NOMO-1 (cell line): ENCODE results near the gene ANKRA2.

Experiments used
- DNase-seq, 2 experiments: peaks; one replicate each; lab custom pipeline; 2025; ENCODE audit not compliant: unreplicated experiment in 2 of 2; lab: John Stamatoyannopoulos, UW

The ANKRA2 gene

DNA sequence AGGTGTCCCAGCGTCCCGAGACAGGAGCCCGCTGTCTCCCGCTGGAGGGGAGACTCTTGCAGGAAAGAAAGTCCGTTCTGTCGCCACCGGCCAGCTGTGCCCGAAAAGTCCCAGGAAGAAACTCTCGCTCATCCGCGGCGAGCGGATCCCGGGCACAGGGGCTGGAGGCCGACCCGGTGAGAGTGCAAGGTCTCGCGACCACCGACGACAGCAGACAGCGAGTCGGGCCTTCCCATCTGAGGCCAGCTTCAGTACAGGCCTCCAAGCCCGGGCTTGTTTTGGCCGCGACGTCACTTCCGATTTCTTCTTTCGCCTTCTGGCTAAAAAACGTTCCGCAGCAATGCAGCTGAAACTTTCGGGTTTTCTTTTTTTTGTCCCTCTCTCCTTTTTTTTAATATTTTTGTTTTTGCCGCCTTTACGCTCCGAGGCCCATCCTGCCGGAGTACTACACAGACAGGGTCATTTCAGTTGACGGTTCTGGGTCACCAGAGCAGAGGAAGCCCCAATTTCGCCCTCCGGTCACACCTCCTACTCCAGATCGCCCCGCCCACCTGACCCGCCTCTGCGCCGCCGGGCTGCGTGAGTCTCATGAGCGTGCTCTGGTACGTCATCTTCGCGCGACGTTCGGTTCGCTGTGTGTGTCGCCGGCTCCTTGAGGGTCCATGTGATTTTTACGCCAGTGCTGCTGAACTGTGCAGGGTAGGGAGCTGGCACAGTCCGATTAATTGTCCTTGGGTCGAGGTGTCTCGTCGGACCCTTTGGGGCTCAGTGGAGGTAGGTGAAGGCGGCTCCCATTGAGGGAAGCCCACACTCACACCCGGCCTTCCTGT, at the start of gene ANKRA2, which contains the start of gene UTP15:
Gene ANKRA2 (minus strand): TSS at position 501 of the 830 bp plus-strand sequence. CDS start 2,758 bp downstream, outside the sequence.
Gene UTP15 (plus strand): TSS at position 605 of the 830 bp plus-strand sequence. CDS start 1,602 bp downstream, outside the sequence.
- peak; percentile 87 to 93 for DNase-seq

DNA sequence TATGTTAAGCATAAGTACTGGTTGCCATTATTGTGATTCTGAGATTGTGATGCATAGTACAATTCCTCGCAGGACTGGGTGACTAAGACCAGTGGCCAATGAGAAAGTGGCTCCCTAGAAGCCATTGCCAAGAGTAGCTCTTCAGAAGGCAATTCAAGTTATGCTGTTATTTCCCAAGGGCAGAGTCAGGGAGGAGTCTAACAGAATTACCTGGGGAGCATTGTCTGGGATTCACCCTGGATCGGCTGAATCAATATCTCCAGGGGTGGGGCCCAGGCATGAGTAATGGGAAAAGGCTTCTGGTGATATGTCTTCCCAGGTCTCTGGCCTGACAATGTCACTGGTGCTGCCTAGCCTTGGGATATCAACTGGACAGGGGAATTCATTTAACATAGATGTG, 49.6 kb upstream of the ANKRA2 start:
- no peak for DNase-seq

DNA sequence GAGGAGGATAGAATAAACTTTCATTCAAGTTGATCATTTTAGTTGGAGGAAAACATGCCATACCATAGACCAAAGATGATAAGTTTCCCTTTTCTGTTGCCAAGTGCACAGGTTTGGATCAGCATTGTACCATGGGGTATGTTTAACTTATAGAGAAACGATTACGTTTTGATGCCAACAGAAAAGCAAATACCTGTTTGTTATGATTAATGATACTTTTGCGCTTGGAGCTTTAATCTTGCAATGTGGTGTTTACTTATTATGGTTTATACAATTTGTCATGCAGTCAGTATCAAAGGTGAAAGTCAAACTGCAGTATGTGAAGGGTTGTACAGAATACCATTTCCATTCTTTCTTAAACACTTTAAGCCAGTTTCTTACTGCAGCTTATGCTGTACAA, 47.4 kb upstream of the ANKRA2 start:
- DNase-seq, result no peak

GRCh38 chr5:73607228-73607627, 41.8 kb upstream of the ANKRA2 start:
- no peak for DNase-seq

DNA sequence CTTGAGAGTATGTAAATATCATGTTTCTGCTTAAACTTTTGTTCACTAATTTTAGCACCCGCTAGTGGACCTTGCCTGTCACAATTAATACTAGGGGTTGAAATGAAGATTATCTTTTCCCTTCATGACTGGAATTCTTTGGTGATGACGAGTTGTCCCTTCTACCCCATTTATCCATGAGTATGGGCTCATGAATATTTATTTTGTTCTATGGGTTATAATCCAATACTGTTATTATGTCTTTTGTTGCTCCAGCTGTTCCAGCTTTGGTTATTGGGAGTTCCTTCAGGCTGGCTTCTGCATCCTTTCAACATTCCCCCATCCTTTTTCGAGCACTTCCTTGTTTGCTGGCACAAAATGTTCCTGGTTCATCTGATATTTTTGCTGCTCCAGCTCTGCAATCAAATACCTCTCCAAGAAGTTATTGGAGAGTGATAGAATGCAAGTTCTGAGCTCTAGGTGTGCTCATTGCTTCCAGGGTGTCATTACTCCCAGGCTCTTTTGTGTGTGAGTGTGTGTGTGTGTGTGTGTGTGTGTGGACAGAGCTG, 40.8 kb upstream of the ANKRA2 start:
- no peak for DNase-seq

- DNase-seq, result no peak
Measured at GRCh38 chr5:73605223-73606087, 40.0 kb upstream of the ANKRA2 start.

DNA sequence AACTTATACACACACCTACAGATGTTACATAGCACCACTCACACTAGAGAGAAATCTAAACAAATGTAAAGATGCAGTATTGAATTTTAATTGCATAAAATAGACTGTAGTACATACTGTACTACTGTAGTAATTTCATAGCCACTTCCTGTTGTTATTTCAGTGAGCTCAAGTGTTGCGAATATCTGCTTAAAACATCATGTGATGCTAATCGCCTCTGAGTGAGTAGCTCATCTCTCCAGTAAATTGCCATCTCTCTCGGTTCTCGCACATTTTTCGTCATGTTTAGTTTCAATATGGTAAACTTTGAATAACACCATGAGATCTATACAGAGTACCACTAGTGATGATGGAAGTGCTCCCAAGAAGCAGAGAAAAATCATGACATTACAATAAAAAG, 38.6 kb upstream of the ANKRA2 start:
- peak in 1 of 2 experiments; percentile 30 for DNase-seq

DNA sequence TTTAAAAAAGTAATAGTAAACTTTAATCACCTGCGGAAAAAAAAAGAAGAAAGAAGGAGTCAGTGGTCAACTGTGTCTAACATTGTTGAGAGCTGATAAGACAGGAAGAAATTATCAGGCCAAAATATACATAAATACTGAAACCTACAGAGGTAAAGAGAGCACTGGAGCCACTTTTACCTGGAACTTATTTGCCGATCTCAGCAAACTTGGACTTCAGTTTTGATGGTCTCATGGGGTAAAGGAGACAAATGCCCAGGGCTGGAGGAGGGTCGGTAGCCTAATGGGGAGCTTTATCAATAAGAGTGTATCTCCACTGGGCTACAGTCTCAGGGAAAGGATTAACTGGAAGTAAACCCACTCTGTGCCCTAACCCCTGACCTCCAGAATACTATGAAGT, 33.9 kb upstream of the ANKRA2 start:
- DNase-seq, result no peak

DNA sequence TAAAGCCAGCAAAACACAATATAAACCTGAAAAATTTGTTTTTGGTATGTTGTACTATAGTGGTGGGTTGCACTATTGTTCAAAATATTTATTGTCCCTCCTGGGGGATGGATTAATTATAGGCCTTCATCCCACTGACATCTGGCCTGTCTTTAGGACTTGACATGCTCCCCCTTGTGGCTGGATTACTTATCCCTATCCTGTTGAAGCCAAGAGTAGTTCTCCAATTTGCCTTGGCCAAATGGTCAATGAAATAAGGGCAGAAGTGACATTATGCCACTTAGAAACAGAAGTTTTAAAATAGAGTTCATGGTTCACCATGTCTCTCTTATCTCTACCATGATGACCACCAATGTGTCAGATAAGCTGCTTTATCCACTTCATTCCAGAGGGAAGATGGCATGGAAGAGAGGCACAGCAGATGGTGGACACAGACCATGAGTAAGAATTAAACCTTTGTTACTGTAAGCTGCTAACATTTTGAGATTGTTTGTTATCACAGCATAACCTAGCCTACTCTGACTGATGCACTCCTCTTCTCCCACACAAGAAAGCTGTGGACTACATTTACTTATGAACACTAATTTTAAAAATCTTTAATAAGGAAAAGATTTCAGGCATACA, 31.4 kb upstream of the ANKRA2 start:
- peak in 1 of 2 experiments; percentile 16 for DNase-seq

GRCh38 chr5:73592551-73592950, 27.1 kb upstream of the ANKRA2 start:
- DNase-seq, result no peak

DNA sequence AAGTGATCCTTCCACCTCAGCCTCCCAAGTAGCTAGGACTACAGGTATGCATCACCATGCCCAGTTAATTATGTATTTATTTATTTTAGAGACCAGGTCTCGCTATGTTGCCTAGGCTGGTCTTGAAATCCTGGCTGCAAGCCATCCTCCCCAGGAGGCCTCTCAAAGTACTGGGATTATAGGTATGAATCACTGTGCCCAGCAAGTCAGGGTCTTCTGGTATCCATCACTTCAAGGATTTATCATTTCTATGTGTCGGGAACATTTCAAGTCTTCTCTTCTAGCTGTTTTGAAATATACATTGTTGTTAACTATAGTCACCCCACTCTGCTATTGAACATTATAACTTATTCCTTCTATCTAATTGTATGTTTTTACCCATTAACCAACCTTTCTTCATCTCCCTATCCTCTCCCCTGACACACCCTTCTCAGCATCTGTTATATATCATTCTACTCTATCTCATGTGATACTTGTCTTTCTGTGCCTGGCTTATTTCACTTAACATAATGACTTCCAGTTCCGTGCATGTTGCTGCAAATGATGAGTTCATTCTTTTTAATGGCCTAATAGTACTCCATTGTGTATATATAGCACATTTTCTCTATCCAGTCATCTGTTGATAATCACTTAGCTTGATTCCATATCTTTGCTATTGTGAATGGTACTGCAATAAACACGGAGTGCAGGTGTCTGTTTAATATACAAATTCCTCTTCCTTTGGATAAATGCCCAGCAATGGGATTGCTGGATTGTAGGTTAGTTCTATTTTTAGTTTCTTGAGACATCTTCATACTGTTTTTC, 26.5 kb upstream of the ANKRA2 start:
- DNase-seq, result no peak

DNA sequence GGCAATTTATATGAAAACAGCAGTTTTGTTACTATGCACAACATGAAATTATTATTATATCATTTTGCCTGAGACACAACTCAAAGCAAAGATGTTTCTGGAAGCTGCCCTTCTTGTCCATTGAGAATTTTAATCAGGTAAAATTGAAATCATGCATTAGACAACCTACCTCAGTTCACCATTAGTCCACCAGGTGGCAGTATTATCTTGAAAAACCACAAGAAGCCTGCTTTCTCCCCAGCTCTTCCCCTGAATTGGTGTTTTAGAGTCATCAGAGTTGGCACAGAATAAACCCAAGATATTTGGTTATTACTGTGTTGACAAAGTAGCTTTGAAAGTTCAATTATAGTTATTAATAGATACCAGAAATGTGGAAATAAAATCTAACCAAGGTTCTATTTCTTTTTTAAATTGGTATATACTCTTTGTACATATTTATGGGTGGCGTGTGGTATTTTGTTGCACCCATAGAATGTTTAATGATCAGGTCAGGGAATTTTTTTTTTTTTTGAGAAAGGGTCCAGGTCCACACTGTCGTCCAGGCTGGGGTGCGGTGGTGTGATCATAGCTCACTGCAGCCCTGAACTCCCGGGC, 25.8 kb upstream of the ANKRA2 start:
- DNase-seq, result peak; percentile 21 to 59

- DNase-seq, result no peak
Measured at GRCh38 chr5:73587923-73588322, 22.5 kb upstream of the ANKRA2 start.

- DNase-seq, result no peak
Measured at GRCh38 chr5:73582285-73583145, 17.1 kb upstream of the ANKRA2 start.

DNA sequence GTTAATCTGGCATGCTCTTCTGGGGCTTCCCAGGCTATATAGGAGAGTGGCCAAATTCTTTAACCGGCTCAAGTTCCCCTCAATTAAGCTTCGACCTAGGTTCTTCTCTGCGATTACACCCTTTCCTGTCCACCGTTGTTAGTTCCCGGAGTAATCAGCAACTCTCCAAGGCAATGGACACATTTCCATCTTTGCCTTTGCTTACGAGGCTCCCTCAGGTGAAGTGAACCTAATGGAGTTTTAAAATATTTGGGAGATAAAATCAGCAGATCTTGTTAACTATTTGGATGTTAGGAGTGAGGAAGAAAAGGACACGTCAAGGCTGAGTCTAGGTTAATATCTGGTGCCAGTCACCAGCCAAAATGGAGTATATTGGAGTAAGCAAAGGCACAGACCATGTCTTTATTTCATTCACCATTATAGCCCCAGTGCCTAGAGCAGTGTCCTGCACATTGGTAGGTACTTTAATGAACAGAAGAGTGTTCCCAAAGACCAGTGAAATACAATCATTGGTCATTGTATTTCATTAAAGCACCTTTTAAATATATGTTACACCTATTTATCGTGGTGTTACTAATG, 619 bp upstream of the ANKRA2 start:
- DNase-seq, result peak in 1 of 2 experiments; percentile 50

DNA sequence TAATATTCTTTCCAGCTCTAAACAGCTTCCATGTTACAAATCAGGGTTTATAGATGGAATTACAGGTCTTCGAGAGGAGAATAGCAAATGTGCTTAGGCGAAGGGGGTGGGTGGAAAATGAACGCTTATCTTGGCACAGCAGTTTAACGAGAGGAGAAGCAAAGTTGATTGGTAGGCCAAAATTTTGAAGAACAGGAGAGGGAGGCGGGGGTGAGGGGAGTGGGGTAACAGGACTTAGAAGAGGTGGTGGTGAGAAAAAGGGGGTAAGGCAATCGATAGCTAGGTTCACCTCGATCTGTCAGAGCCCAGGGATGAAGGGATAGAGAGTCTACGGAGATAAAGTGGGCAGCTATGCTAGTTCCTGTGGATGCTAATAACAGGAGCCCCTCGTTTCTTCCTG, 764 bp downstream of the ANKRA2 start:
- DNase-seq, result peak; percentile 18

- no peak for DNase-seq
Measured at GRCh38 chr5:73564018-73564417, 1.4 kb downstream of the ANKRA2 start.

- no peak for DNase-seq
Measured at GRCh38 chr5:73558950-73559349, 6.5 kb downstream of the ANKRA2 start.
